Adipose tissue (tissue), 3 donors: ENCODE results near the gene BMPR1A. TPM values are rescaled to one million over a fixed set of nuclear protein-coding genes. Genes with fewer than 3 reads are reported as not detected.

Source experiments
- H3K27ac ChIP-seq: one replicate; pipeline ENCODE4 v1.5.1; 2013; ENCODE audit warnings: low read depth, low read length
- WGBS, 3 donors: extraction: QIAGEN DNeasy Blood & Tissue Kit; methylation state at CpG; one replicate each; pipeline ENCODE4 v1.1.7; 2013; 5-methylcytosine and 5-hydroxymethylcytosine counted together
- polyA plus RNA-seq, 3 donors: library from polyadenylated mRNA; stranded (reverse); fragments of 200-250 nt; gene quantifications; one replicate each; pipeline ENCODE4 v1.2.3, GENCODE V29; 2013
- donor health status: healthy with polysubstance abuse.
- donor health status: Bipolar disorder and iron deficiency.
- donor health status: healthy.

BMPR1A gene
- polyA plus RNA-seq, 3 donors, result 6.5 to 12.8 (median 12.3) TPM

DNA sequence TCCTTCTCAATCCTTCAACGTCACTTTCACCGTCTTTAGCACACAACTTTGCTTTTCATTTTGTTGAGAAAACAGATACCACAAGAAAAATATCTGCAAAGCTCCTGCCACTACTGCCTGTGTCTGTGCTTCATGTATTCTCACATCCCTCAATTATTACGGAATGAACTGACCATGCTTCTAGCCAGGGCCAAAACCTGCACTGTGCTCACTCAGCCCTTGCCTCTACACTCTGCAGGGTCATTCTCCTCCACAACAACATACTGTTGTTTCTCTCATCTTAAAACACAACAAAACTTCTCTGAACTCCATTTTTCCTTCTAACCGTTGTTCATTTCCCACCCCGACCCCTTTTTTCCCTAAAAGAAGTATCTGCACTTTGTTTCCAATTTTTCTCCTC is 29.5 kb downstream of the BMPR1A start:
- no peak overlapping the region for H3K27ac ChIP-seq
- WGBS, 3 donors, result 51 to 70% (median 58%) methylated on average over 5 of the region's 5 CpGs

DNA sequence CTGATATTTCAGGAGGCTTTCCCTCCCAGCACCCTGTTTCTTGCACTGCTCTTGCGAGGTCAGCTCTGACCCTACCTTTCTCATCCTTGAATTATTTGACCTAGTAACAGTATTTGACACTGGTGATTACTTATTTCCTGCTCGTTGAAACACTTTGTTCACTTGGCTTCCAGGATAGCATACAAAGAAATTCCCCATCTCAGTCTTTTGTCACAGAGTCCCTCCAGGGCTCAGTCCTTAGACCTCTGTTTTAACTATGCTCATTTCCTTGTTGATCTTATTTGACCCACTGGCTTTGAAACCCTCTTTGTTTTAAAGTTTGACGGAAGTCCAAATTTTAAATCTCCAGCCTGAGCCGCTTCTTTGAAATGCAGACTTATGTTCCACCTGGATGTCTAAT is 29.9 kb downstream of the BMPR1A start:
- 34 to 52% (median 52%) methylated on average over 4 of the region's 4 CpGs for WGBS, 3 donors
- H3K27ac ChIP-seq, result no peak overlapping the region

DNA sequence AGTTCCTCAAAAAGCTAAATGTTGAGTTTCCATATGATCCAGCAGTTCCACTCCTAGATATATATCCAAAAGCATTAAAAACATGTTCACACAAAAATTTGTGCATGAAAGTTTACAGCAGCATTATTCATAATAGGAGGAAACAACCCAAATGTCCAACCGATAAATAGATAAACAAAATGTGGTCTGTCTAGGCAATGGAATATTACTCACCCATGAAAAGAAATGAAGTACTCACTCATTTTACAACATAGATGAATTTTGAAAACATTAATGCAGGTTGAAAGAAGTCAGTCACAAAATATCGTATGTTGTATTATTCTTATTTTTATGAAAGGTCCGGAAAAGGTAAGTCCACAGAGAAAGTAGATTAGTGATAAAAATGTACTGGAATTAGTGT is 34.0 kb downstream of the BMPR1A start:
- 94 to 98% (median 95%) methylated on average over 3 of the region's 3 CpGs for WGBS, 3 donors

DNA sequence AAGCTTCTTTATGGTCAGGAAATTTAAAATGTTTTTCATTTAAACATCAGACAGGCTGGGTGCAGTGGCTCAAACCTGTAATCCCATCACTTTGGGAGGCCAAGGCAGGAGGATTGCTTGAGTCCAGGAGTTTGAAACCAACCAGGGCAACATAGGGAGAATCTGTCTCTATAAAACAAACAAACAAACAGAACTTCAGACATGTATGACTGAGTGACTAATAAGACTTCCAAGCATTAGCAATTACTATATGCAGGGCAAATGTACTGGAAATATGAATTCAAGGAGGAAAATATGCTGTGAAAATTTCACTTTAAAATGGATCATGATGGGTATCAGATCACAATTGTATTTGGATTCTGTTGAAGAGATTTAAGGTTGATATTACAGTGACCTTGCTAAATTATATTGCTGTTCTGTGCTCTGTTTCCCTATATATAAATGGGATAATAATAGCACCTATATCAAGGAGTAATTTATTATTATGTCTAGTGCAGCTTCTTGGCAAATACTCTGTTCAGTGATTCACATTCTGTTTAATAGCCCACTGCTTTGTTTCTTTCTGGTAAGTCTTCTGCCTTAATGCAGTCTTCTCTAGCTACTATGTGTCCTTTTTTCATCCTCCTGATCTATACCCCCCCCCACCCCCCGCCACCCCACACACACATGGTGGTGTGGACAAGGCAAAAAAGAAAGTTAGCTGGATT is 36.2 kb downstream of the BMPR1A start:
- WGBS, 3 donors, result 82 to 100% (median 97%) methylated on average over 1 of the region's 1 CpG
- H3K27ac ChIP-seq, result no peak overlapping the region

More for the DNA sequence above, 34.0 kb downstream of the BMPR1A start:
- no peak overlapping the region for H3K27ac ChIP-seq

DNA sequence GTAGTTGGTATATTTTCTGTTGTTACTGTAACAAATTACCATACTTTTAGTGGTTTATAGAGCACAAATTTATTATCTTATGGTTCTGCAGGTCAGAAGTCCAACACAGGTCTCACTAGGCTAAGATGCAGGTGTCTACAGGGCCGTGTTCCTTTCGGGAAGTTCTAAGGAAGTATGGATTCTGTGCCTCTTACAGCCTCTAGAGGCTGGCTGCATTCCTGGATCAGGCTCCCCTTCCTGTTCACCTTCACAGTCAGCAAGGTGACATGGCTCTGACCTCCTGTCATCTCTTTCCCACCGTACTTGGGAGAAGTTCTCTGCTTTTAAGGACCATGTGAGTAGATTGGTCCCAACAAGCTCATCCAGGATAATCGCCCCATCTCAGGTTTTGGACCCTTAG is 37.3 kb downstream of the BMPR1A start:
- no peak overlapping the region for H3K27ac ChIP-seq
- 77 to 85% (median 82%) methylated on average over 4 of the region's 4 CpGs for WGBS, 3 donors

DNA sequence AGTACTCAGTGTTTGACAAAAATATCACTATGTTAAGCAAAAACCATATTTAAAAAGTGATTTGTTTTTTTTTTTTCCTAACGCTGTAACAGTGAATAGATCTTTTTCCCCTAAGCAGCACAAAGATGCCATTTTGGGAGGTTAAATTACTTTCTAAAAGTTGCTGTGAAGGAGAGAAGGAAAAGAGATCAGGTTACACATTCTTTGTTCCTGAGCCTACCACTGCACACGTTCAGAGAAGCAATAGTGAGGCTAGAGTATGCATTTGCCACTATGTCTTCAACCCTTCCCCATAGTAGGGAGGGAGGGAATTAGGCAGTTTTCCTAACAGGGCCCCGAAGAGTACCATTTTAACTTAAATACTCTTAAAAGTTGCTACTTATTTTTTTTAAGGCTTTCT is 38.9 kb downstream of the BMPR1A start:
- no peak overlapping the region for H3K27ac ChIP-seq

DNA sequence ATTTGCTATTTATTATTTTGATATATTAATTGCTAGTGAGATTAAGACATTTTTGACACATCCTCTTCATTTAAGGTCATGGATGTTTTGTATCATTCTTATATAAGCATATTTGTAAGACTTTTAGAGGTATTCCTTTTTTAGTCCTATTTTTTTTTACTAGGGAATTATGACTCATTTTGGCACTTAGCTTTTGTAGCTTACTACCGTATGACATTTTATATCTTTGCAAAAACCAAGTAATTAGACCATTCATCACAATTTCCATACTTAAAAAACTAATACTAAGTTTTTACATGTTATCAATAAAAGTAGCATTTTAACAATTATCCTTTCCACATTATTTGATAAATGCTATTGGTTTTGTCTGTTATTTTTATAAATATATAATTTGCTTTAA is 41.6 kb downstream of the BMPR1A start:
- WGBS, 3 donors, result 22 to 59% (median 59%) methylated on average over 1 of the region's 1 CpG

More for the DNA sequence above, 38.9 kb downstream of the BMPR1A start:
- 37 to 46% (median 38%) methylated on average over 3 of the region's 3 CpGs for whole genome bisulfite sequencing, 3 donors

DNA sequence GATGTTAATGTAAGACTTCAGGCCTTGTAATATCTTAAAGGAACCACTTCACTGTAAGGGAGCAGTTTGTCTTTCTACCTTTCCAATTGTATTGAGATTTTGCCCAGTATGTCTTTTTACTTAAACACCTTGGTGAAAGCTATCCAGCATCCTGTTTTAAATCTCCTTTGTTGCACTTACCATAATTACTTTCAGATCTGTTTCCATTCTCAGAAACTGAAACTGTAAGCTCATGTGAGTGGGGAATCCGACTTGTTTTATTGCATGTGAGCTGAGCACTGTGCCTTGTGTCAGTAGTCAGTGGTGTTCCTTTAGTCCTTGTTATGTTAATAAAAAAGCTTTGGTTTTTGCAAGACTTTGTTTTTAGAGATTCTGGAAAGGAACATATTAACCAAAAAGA is 42.2 kb downstream of the BMPR1A start:
- no peak overlapping the region for H3K27ac ChIP-seq
- 34 to 71% (median 38%) methylated on average over 1 of the region's 1 CpG for WGBS, 3 donors

More for the DNA sequence above, 41.6 kb downstream of the BMPR1A start:
- no peak overlapping the region for H3K27ac ChIP-seq

DNA sequence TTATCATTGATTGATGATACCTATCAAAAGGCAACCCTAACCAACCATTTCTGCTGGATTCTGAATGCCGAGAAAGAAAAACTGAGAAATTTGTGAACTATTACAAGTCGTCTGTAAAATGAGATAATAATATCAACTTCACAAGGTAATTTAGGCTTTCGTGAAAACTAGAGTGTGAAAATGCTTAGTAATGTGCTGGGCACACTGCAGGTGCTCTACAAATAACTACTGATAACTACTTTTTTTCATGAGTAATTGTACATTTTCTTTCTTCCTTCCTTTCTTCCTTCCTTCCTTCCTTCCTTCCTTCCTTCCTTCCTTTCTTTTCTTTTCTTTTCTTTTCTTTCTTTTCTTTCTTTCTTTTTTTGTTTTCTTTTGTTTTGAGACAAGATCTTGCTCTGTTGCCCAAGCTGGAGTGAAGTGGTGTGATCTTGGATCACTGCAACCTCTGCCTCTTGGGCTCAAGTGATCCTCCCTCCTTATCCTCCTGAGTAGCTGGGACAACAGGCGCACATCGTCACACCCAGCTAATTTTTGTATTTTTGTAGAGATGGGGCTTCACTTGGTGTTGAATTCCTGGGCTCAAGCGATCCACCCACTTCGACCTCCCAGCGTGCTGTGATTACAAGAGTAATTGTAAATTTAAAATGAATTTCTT is 42.9 kb downstream of the BMPR1A start:
- 79 to 82% (median 81%) methylated on average over 8 of the region's 8 CpGs for WGBS, 3 donors
- H3K27ac ChIP-seq, result no peak overlapping the region

DNA sequence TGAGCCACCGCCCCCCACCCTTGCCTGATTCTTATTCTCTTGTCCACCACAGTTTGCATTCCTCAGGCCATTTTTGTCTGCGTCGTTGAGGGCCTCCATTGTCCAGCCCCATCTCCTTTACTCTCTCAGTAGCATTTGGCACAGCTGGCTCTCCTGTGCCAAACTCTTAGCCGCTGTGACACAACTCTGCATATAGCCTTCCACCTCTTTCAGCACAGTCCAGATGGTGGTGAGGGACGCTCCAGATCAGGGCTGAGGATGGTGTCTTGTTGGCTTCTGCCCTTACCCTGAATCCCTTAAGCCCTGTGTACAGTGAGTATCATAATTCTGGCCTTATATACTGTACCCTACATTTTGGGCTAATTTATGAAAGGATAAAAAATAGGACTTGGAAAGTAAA is 45.6 kb downstream of the BMPR1A start:
- no peak overlapping the region for H3K27ac ChIP-seq
- 86 to 96% (median 90%) methylated on average over 5 of the region's 5 CpGs for WGBS, 3 donors

DNA sequence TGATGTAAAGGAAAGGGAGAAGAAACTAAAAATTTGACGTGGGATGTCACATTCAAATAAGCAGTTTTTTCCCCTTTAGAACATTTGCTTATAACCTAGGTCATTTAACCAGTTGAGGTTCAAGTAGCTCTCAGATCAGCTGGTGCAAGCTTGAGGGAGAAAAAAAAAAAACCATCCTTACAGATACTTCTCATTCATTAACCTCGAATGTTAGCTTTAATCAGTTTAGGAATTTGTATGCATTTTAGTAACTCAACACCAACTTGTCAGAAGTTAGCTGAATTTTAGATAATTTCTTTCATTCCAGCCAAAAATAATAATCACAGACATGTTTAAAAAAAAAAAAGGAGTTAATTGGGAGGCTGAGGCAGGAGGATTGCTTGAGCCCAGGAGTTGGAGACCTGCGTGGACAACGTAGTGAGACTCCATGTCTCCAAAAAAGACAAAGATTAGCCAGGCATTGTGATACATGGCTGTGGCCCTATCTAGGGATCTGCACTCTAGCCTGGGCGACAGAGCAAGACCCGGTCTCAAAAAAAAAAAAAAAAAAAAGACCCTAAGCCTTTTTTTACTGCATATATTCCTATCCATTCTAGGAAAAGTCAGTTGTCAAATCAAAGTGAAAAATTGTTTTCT is 46.2 kb downstream of the BMPR1A start:
- no peak overlapping the region for H3K27ac ChIP-seq
- 81 to 93% (median 87%) methylated on average over 6 of the region's 6 CpGs for WGBS, 3 donors

DNA sequence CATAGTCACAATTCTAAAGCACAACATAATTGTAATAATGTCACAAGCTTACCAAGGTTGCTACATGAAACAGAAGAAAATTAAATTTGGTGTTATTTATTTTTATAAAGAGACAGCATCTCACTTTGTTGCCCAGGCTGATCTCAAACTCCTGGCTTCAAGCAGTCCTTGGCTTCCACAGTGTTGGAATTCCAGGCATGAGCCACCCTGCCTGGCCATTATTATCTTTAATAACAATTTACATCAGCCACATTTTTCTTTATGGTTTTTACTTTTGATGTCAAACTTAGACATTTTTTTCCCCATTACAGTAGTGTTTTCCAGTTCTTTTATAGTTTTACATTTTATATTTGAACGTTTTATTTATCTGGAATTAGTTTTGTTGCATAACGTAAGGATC is 46.7 kb downstream of the BMPR1A start:
- WGBS, 3 donors, result 78 to 86% (median 79%) methylated on average over 2 of the region's 2 CpGs
- no peak overlapping the region for H3K27ac ChIP-seq

DNA sequence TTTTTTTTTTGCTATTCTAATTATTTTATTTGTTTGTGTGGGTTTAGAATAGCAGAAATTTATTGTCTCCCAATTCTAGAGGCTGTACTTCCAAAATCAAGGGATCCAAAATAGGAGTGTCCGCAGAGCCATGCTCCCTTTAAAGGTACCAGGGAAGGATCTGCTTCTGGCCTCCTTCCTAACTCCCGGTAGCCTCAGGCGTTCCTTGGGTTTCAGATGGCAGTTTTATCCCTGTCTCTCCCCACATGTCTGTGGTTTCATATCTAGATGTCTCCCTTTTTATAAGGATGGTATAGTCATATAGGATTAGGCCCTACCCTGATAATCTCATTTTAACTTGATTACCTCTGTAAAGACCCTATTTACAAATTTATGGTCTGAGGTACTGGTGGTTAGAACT is 48.4 kb downstream of the BMPR1A start:
- WGBS, 3 donors, result 96 to 99% (median 99%) methylated on average over 3 of the region's 3 CpGs
- H3K27ac ChIP-seq, result no peak overlapping the region

DNA sequence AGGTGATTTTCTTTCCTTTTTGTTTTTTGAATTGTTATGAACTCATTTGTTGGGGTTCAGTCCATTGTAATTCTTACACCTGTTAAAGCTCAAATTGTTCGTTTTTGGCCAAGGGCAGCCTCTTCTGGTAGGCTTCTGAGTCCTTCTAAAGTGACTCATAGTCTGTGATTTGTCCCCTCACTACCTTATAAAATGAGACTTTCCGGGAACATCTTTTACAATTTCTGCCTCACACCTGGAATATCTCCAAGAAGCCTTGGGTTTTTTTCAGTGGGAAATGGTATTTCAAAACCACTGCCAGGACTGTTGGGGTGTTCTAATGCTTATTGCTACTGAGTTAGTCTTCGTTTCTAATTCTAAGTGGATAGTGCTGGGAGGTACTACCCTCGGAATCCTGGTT is 56.7 kb downstream of the BMPR1A start:
- H3K27ac ChIP-seq, result no peak overlapping the region
- WGBS, 3 donors, result 70 to 86% (median 74%) methylated on average over 4 of the region's 4 CpGs

DNA sequence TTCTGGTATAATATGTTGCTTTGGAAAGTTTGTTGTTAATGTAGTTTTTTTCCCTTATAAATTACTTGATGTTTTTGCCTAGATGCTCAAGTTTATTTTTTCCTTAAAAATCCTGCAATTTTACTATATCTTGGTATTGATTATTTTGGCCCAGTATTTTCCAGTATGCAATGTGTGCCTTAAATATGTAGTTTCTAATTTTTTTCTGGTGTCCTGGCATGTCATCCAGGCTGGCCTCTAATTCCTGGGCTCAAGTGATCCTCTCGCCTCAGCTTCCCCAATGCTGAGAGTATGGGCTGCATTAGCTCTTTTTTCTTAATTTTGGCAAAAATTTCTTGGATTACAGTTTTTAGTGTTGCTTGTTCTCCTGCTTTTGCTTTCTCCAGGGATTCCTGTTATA is 57.6 kb downstream of the BMPR1A start:
- 61 to 89% (median 67%) methylated on average over 1 of the region's 1 CpG for WGBS, 3 donors
- no peak overlapping the region for H3K27ac ChIP-seq

DNA sequence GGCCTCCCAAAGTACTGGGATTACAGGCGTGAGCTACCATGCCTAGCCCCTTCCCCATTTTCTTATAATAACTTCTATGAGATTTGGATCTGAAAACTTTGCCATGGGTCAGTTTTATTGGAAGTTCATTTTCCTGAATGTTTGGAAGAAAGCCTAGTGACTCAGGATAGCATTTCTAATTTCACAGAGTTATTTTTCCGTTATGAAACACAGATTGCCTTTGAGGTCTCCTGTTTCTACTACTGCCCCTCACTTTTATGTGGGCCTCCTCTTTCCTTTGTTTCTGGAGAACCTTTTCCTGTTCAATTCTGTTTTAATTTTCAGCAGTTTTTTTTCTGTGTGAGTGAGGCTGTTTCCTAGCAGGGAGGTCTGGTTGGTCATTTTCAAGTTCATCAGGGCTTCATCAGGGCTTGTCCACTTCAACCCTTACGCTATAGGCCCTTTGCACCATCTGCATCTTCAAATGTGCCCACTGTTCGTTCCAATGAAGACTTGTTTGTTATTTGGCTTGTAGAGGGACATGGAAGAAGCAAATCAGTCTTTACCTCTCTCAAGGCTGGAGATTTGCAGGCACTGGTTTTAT is 58.7 kb downstream of the BMPR1A start:
- 73 to 87% (median 73%) methylated on average over 4 of the region's 4 CpGs for WGBS, 3 donors
- no peak overlapping the region for H3K27ac ChIP-seq

DNA sequence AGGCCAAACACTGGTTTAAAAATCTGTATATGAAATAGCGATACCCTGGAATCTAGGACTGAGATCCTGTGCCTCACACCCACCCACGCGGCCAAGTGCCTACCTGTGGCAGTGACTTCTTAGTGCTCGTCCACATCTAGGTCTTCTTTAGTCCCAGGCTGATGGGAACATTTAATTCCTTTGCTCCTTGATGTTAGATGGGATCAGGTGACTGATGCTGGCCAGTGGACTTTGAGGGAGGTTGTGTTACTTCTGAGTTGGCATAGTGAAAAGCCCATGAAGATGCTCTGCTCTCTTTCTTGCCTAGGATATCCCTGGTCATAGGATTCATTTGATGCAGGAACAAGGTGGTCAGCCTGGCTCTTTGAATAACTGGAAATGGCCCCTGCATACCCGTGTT is 59.2 kb downstream of the BMPR1A start:
- 88 to 97% (median 88%) methylated on average over 5 of the region's 5 CpGs for WGBS, 3 donors
- no peak overlapping the region for H3K27ac ChIP-seq

DNA sequence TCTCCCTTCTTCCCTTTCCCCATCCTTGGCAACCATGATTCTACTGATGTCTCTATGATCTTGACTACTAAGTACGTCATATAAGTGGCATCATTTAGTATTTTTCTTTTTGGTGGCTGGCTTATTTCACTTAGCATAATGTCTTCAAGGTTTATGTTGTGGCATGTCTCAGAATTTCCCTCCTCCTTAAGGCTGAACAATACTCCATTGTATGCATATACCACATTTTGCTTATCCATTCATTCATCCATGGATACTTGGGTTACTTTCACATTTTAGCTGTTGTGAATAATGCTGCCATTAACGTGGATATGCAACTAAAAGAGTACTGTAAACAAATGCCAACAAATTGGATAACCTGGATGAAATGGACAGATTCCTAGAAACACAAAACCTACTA is 60.8 kb downstream of the BMPR1A start:
- WGBS, 3 donors, result 74 to 87% (median 82%) methylated on average over 2 of the region's 2 CpGs
- H3K27ac ChIP-seq, result no peak overlapping the region

DNA sequence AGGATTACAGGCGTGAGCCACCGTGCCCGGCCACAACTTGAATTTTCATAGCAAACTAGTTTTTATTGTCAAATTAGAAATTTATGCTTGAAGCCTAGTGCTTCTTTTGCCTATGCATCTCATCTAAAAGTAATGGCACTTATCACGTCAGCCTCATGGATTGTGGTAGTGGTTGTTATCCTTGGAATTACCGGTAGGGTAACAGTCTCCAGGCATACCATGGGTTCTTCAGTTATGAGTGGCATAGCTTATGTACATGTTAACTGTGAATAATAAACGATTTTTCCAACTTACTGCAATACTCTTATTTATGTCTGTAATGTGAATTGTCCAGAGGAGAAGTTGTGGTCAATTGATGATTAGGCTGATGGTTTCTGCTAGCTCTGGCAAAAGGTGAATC is 63.1 kb downstream of the BMPR1A start:
- WGBS, 3 donors, result 75 to 93% (median 92%) methylated on average over 6 of the region's 6 CpGs
- no peak overlapping the region for H3K27ac ChIP-seq
